ENCODE results near the gene USP26. TPM values are rescaled to one million over a fixed set of nuclear protein-coding genes. Genes with fewer than 3 reads are reported as not detected.
"Not testable (repeated sequence)": the region's sequence is repeated elsewhere in the genome, so short reads cannot be mapped to it uniquely, and the experiment has no call there.

The USP26 gene
- polyA plus RNA-seq, 3 donors, result not detected

- TF ChIP-seq CTCF (IDR thresholded peaks at IDR 0.05), result no peak
- no peaks in the 10 kb centered on the region for H3K79me2 ChIP-seq (ENCODE audit: insufficient read depth, low read length)
- intact Hi-C loops (cut with micrococcal nuclease), result no loop called here
- no peak for DNase-seq
- WGBS (ENCODE audit: insufficient coverage), result no CpG with 5 or more reads among the region's 1 CpG
- H3K9ac ChIP-seq (ENCODE audit: insufficient read depth, low read length, poor library complexity, severe bottlenecking), result no peak overlapping the region
- no peaks in the 10 kb centered on the region for H3K4me1 ChIP-seq (ENCODE audit: control insufficient read depth in 1 of 2, insufficient read depth in 2 of 2, low read length in 2 of 2)
- no peak overlapping the region for H3K4me3 Mint-ChIP-seq
- H3K27ac ChIP-seq (ENCODE audit: low read depth in 1 of 2, low read length in 2 of 2), result no peak overlapping the region
- no peak overlapping the region for H2AFZ ChIP-seq (ENCODE audit: insufficient read depth, low read depth, low read length, poor library complexity, severe bottlenecking)
- H3K4me2 ChIP-seq (replicated peaks; ENCODE audit: extremely low read depth, low read length, poor library complexity, severe bottlenecking), result no peak overlapping the region
- H3K9me3 Mint-ChIP-seq, result peaks cover 0 to 4% (median 0%) of the 10 kb centered on the region in 7 donors
- no peak overlapping the region for H3K27ac Mint-ChIP-seq
- H3K9me3 ChIP-seq (replicated peaks in 1 of 2; ENCODE audit: control insufficient read depth in 1 of 2, insufficient read depth in 1 of 2, low read length in 2 of 2), result no peaks in the 10 kb centered on the region
- no peaks in the 10 kb centered on the region for H3K36me3 ChIP-seq (replicated peaks in 1 of 2; ENCODE audit: control insufficient read depth in 1 of 2, insufficient read depth in 2 of 2, low read length in 2 of 2)
- H3K36me3 Mint-ChIP-seq, result no peaks in the 10 kb centered on the region
- H3K4me3 ChIP-seq (replicated peaks in 1 of 3; ENCODE audit: low read depth in 2 of 3, low read length in 3 of 3), result no peak overlapping the region
- H3K27me3 Mint-ChIP-seq (ENCODE audit: low read depth in 3 of 3), result peaks cover 0 to 8% (median 2%) of the 10 kb centered on the region in 3 donors
- H3K4me1 Mint-ChIP-seq, result no peaks in the 10 kb centered on the region
- H3K27me3 ChIP-seq (ENCODE audit: control insufficient read depth in 2 of 2, insufficient read depth in 2 of 2, low read length in 2 of 2), result peaks cover 0 to 2% of the 10 kb centered on the region in 2 donors
- H4K20me1 ChIP-seq (ENCODE audit: insufficient read depth, low read length), result no peaks in the 10 kb centered on the region
Observed at GRCh38 chrX:133046601-133047000, 50.3 kb downstream of the USP26 start.

GRCh38 chrX:133045986-133046385 is 50.9 kb downstream of the USP26 start:
- H3K27me3 Mint-ChIP-seq (ENCODE audit: low read depth in 3 of 3), result peaks cover 0 to 8% (median 2%) of the 10 kb centered on the region in 3 donors
- no peak for TF ChIP-seq CTCF (IDR thresholded peaks at IDR 0.05)
- no peak overlapping the region for H3K4me3 Mint-ChIP-seq

GRCh38 chrX:133044145-133044786 is 52.6 kb downstream of the USP26 start:
- H3K9ac ChIP-seq (ENCODE audit: insufficient read depth, low read length, poor library complexity, severe bottlenecking); DNase-seq; H3K79me2 ChIP-seq (ENCODE audit: insufficient read depth, low read length); H3K4me1 Mint-ChIP-seq; intact Hi-C loops (cut with micrococcal nuclease); H4K20me1 ChIP-seq (ENCODE audit: insufficient read depth, low read length); H3K27me3 ChIP-seq (ENCODE audit: control insufficient read depth in 2 of 2, insufficient read depth in 2 of 2, low read length in 2 of 2); H3K36me3 ChIP-seq (replicated peaks in 1 of 2; ENCODE audit: control insufficient read depth in 1 of 2, insufficient read depth in 2 of 2, low read length in 2 of 2); H3K36me3 Mint-ChIP-seq; H3K27me3 Mint-ChIP-seq (ENCODE audit: low read depth in 3 of 3); H3K4me3 ChIP-seq (replicated peaks in 1 of 3; ENCODE audit: low read depth in 2 of 3, low read length in 3 of 3); H3K27ac ChIP-seq (ENCODE audit: low read depth in 1 of 2, low read length in 2 of 2); H3K4me2 ChIP-seq (replicated peaks; ENCODE audit: extremely low read depth, low read length, poor library complexity, severe bottlenecking); H3K9me3 ChIP-seq (replicated peaks in 1 of 2; ENCODE audit: control insufficient read depth in 1 of 2, insufficient read depth in 1 of 2, low read length in 2 of 2); H3K4me1 ChIP-seq (ENCODE audit: control insufficient read depth in 1 of 2, insufficient read depth in 2 of 2, low read length in 2 of 2); H3K27ac Mint-ChIP-seq; H2AFZ ChIP-seq (ENCODE audit: insufficient read depth, low read depth, low read length, poor library complexity, severe bottlenecking); H3K9me3 Mint-ChIP-seq; H3K4me3 Mint-ChIP-seq: not testable (repeated sequence)
- 96% methylated on average over 10 of the region's 28 CpGs for WGBS (ENCODE audit: insufficient coverage)

More at GRCh38 chrX:133045986-133046385, 50.9 kb downstream of the USP26 start:
- Histone ChIP-seq H3K4me1 (ENCODE audit: control insufficient read depth in 1 of 2, insufficient read depth in 2 of 2, low read length in 2 of 2) (no peaks in the 10 kb centered on the region), H3K9me3 (replicated peaks in 1 of 2; ENCODE audit: control insufficient read depth in 1 of 2, insufficient read depth in 1 of 2, low read length in 2 of 2) (no peaks in the 10 kb centered on the region), H3K27me3 (ENCODE audit: control insufficient read depth in 2 of 2, insufficient read depth in 2 of 2, low read length in 2 of 2) (peaks cover 0 to 2% of the 10 kb centered on the region in 2 donors), H3K9ac (ENCODE audit: insufficient read depth, low read length, poor library complexity, severe bottlenecking) (no peak overlapping the region), H3K36me3 (replicated peaks in 1 of 2; ENCODE audit: control insufficient read depth in 1 of 2, insufficient read depth in 2 of 2, low read length in 2 of 2) (no peaks in the 10 kb centered on the region), H3K27ac (ENCODE audit: low read depth in 1 of 2, low read length in 2 of 2) (no peak overlapping the region), H3K4me2 (replicated peaks; ENCODE audit: extremely low read depth, low read length, poor library complexity, severe bottlenecking) (no peak overlapping the region), H3K4me3 (replicated peaks in 1 of 3; ENCODE audit: low read depth in 2 of 3, low read length in 3 of 3) (no peak overlapping the region), H3K79me2 (ENCODE audit: insufficient read depth, low read length) (no peaks in the 10 kb centered on the region), H2AFZ (ENCODE audit: insufficient read depth, low read depth, low read length, poor library complexity, severe bottlenecking) (no peak overlapping the region), H4K20me1 (ENCODE audit: insufficient read depth, low read length) (no peaks in the 10 kb centered on the region)
- no peak for DNase-seq
- intact Hi-C loops (cut with micrococcal nuclease), result no loop called here
- Mint-ChIP-seq H3K27ac (no peak overlapping the region), H3K4me1 (no peaks in the 10 kb centered on the region), H3K36me3 (no peaks in the 10 kb centered on the region), H3K9me3 (peaks cover 0 to 6% (median 0%) of the 10 kb centered on the region in 7 donors)
- no CpG with 5 or more reads among the region's 2 CpGs for WGBS (ENCODE audit: insufficient coverage)
